HL-60 (cell line): ENCODE results near the gene PCDHA7.
"Not testable (repeated sequence)": the region's sequence is repeated elsewhere in the genome, so short reads cannot be mapped to it uniquely, and the experiment has no call there.

Experiments used
- DNase-seq, 2 experiments: peaks; one replicate each; pipeline ENCODE4 v3.0.0-alpha.2; 2010 to 2020; ENCODE audit warnings: low read depth in 1 of 2, low spot score in 1 of 2
- H3K27ac ChIP-seq: fragments of 250-450 bp; sonication (Bioruptor Pico); replicated peaks from 2 replicates; pipeline ENCODE4 v1.5.1; 2020; ENCODE audit warnings: mild to moderate bottlenecking, moderate library complexity
- H3K27me3 ChIP-seq: fragments of 250-450 bp; sonication (Bioruptor Pico); 2 replicates; pipeline ENCODE4 v1.5.1; 2021; ENCODE audit warnings: mild to moderate bottlenecking, moderate library complexity; ENCODE audit not compliant: insufficient read depth, poor library complexity, severe bottlenecking
- H3K4me3 ChIP-seq: replicated peaks from 2 replicates; pipeline ENCODE4 v1.5.1; 2011; ENCODE audit warnings: mild to moderate bottlenecking, control low read depth, low read length; ENCODE audit not compliant: insufficient read depth
- CTCF ChIP-seq: IDR thresholded peaks from one replicate; pipeline ENCODE4 v1.5.1; 2011; ENCODE audit warnings: low read length, control low read depth, inconsistent platforms; ENCODE audit not compliant: insufficient read depth
- GABPA ChIP-seq: IDR thresholded peaks from 2 replicates; pipeline ENCODE4 v1.6.1; 2012; ENCODE audit warnings: low read depth
- POLR2AphosphoS5 ChIP-seq: IDR thresholded peaks from 2 replicates; pipeline ENCODE4 v1.6.1; 2012; ENCODE audit warnings: low read depth
- REST ChIP-seq: IDR thresholded peaks from 2 replicates; pipeline ENCODE4 v1.6.1; 2012; ENCODE audit warnings: low read depth; ENCODE audit not compliant: insufficient replicate concordance
- SPI1 ChIP-seq: IDR thresholded peaks from 2 replicates; pipeline ENCODE4 v1.6.1; 2012; ENCODE audit warnings: low read depth, mild to moderate bottlenecking, borderline replicate concordance

The PCDHA7 gene

GRCh38 chr5:140796072-140796717, 37.9 kb upstream of the PCDHA7 start:
- H3K27ac ChIP-seq, H3K27me3 ChIP-seq, H3K4me3 ChIP-seq, DNase-seq: not testable (repeated sequence)
- peak; percentile 36 for TF ChIP-seq REST

GRCh38 chr5:140796718-140797095, 37.4 kb upstream of the PCDHA7 start:
- H3K27ac ChIP-seq = no peak overlapping the region
- TF ChIP-seq CTCF (no peak), SPI1 (no peak), GABPA (no peak), REST (no peak), POLR2AphosphoS5 (no peak)
- H3K27me3 ChIP-seq = no peaks in the 10 kb centered on the region
- no peak for DNase-seq
- H3K4me3 ChIP-seq = no peak overlapping the region

GRCh38 chr5:140800816-140801493, 33.1 kb upstream of the PCDHA7 start, which contains the start of gene PCDHA3:
Gene PCDHA3, plus strand, starts transcription at chr5:140801057.
- TF ChIP-seq CTCF = no peak
- no peak for TF ChIP-seq POLR2AphosphoS5
- TF ChIP-seq REST = no peak
- no peak within 1 kb of the TSS for H3K27ac ChIP-seq
- H3K27me3 ChIP-seq = no peaks in the 10 kb centered on the region
- no peak within 1 kb of the TSS for H3K4me3 ChIP-seq
- DNase-seq = no peak
